Measurements from ENCODE around the gene B3GAT3. TPM values are rescaled to one million over a fixed set of nuclear protein-coding genes. Genes with fewer than 3 reads are reported as not detected.

Gene B3GAT3
- total and polyA plus RNA-seq, 2 of the 8 experiments (the other 6 are each of a cell fraction or from before 2014, with no cell fraction given), result 28.0 to 39.0 TPM

DNA sequence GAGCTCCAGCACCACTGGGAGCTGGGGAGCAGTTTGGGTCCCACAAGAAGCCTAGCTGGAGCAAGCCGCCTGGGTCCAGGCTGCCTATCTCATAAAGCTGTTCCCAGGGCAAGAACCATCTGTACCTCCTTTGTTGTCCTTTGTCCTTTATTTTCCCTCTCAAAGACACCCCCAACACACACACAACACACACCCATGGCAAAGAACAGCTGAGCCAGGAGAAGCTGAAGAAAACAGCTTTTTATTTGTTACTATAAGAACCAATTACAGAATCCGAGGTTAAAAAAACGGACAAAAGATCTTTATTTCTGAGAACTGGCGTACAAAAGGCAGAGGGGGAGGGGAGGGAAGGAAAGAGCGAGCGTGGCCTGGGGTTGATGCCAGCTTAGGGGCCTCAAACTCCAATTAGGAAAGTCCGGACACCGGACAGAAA lies 28.8 kb downstream of the B3GAT3 start:
- H3K27ac ChIP-seq (ENCODE audit: low read depth, low read length), result no peak overlapping the region
- H2BK5ac ChIP-seq (ENCODE audit: low read depth, low read length), result no peak overlapping the region
- H3K79me1 ChIP-seq (ENCODE audit: low read depth, low read length), result no peaks in the 10 kb centered on the region
- H3K4me3 ChIP-seq (ENCODE audit: extremely low read depth in 1 of 4, insufficient read depth in 2 of 4, low read depth in 3 of 4, low read length in 4 of 4), result no peak overlapping the region
- H4K8ac ChIP-seq (ENCODE audit: extremely low read depth, insufficient read depth, low read length), result no peak overlapping the region
- H2BK12ac ChIP-seq (ENCODE audit: low read depth, low read length), result no peak overlapping the region
- no peak overlapping the region for H4K91ac ChIP-seq (replicated peaks; ENCODE audit: insufficient read length, low read length)
- H3K18ac ChIP-seq (ENCODE audit: extremely low read depth, low read length), result no peak overlapping the region
- no peak overlapping the region for H2BK15ac ChIP-seq (ENCODE audit: low read length)
- no peak overlapping the region for H3K56ac ChIP-seq (replicated peaks; ENCODE audit: insufficient read length, low read depth, low read length)
- FAIRE-seq (no peak), DNase-seq (ENCODE audit: low read depth in 1 of 2, low spot score in 2 of 2) (no peak)
- H3K23ac ChIP-seq (ENCODE audit: insufficient read length), result no peak overlapping the region
- peaks cover 0 to 17% of the 10 kb centered on the region in 2 experiments; a peak in 2 of 4 replicates for H3K79me2 ChIP-seq (ENCODE audit: control insufficient read depth in 1 of 2, insufficient read depth in 2 of 2, low read length in 2 of 2)
- POLR2A ChIA-PET (ENCODE audit: partially characterized antibody), result interaction anchor here (1.1 to 12.3 kb wide), 14 partner anchors 8 to 165 kb away, joined by 3 to 235 read pairs (median 48); partner anchors contain the start of genes B3GAT3, BSCL2, C11orf98 and CSKMT
- H3K36me3 ChIP-seq (ENCODE audit: control insufficient read depth in 2 of 4, insufficient read depth in 4 of 4, low read length in 3 of 4), result peaks cover 31 to 51% (median 33%) of the 10 kb centered on the region in 4 experiments
- no peaks in the 10 kb centered on the region for H3K9me3 ChIP-seq (ENCODE audit: insufficient read depth in 2 of 2, low read depth in 1 of 2, low read length in 1 of 2)
- H2AK5ac ChIP-seq (ENCODE audit: low read depth, low read length), result no peak overlapping the region
- H4K5ac ChIP-seq (ENCODE audit: insufficient read length, low read depth, low read length), result no peak overlapping the region
- H3K4me2 ChIP-seq (ENCODE audit: insufficient read depth in 1 of 2, low read depth in 2 of 2, low read length in 2 of 2), result peak overlapping the region in 1 of 2 experiments; percentile 87; a peak in 1 of 4 replicates
- H2AFZ ChIP-seq (ENCODE audit: low read length), result no peak overlapping the region
- H3K4me1 ChIP-seq (replicated peaks in 1 of 4; ENCODE audit: control insufficient read depth in 3 of 4, insufficient read depth in 4 of 4, low read length in 3 of 4), result peaks cover 0 to 3% (median under 1%) of the 10 kb centered on the region in 4 experiments; a peak in 5 of 7 replicates
- H2BK120ac ChIP-seq (replicated peaks; ENCODE audit: low read depth, low read length), result no peak overlapping the region
- H4K20me1 ChIP-seq (replicated peaks in 1 of 2; ENCODE audit: control insufficient read depth in 1 of 2, insufficient read depth in 2 of 2, low read length in 2 of 2), result peaks cover 4 to 5% of the 10 kb centered on the region in 2 experiments
- H3K14ac ChIP-seq (ENCODE audit: insufficient read length), result no peak overlapping the region
- CTCF ChIA-PET (ENCODE audit: partially characterized antibody), result interaction anchor here (0.6 to 7.2 kb wide), 17 partner anchors 8 to 200 kb away, joined by 3 to 97 read pairs (median 4); partner anchors contain the start of genes EML3, GANAB, MTA2 and ROM1
- H3K4ac ChIP-seq (replicated peaks; ENCODE audit: insufficient read length, low read depth, low read length), result no peak overlapping the region
- no peak overlapping the region for H2BK20ac ChIP-seq (ENCODE audit: low read length)
- no peak overlapping the region for H3K9ac ChIP-seq (replicated peaks in 1 of 4; ENCODE audit: extremely low read depth in 1 of 4, low read depth in 3 of 4, low read length in 3 of 4)
- WGBS, 2 experiments (ENCODE audit: extremely low coverage in 1 of 2, insufficient coverage in 1 of 2, insufficient read length in 1 of 2, insufficient replicate concordance in 2 of 2, low coverage in 1 of 2, low lambda C conversion rate in 2 of 2, missing lambda C conversion rate in 1 of 2), result 96% methylated on average over 8 of the region's 8 CpGs; no CpG with 5 or more reads in 1 of the 2 experiments
- H3K23me2 ChIP-seq (ENCODE audit: low read depth, low read length), result peaks cover 6% of the 10 kb centered on the region
- H3K27me3 ChIP-seq (replicated peaks in 1 of 4; ENCODE audit: control insufficient read depth in 3 of 4, extremely low read depth in 1 of 4, insufficient read depth in 3 of 4, low read length in 3 of 4), result no peaks in the 10 kb centered on the region
- TF ChIP-seq EZH2 (IDR thresholded peaks at IDR 0.05; ENCODE audit: low read depth, low read length, severe bottlenecking) (no peak), CEBPB (IDR thresholded peaks at IDR 0.05; ENCODE audit: low read depth, low read length) (no peak), KDM1A (IDR thresholded peaks at IDR 0.05; ENCODE audit: borderline replicate concordance, low read length) (no peak), ZNF274 (IDR thresholded peaks at IDR 0.05; ENCODE audit: borderline replicate concordance, extremely low read depth, low read length) (no peak), USF2 (IDR thresholded peaks at IDR 0.05; ENCODE audit: low read length) (no peak), TBP (IDR thresholded peaks at IDR 0.05; ENCODE audit: low read depth, low read length) (no peak), SRF (IDR thresholded peaks at IDR 0.05; ENCODE audit: low read depth, low read length) (no peak), SP2 (IDR thresholded peaks at IDR 0.05; ENCODE audit: low read length) (no peak), CTCF (IDR thresholded peaks at IDR 0.05; ENCODE audit: control extremely low read depth in 1 of 3, insufficient read depth in 1 of 3, low read depth in 1 of 3, low read length in 3 of 3) (no peak)

Measured in H1 (cell line).